ENCODE measurements around the gene RPL19. TPM values are rescaled to one million over a fixed set of nuclear protein-coding genes. Genes with fewer than 3 reads are reported as not detected.

The RPL19 gene
- total and polyA plus RNA-seq, 8 donors: 925 to 1,714 (median 1,229) TPM

GRCh38 chr17:39229274-39229913 is 29.3 kb downstream of the RPL19 start:
- Histone ChIP-seq H3K4me3 (no peak overlapping the region), H3K4me1 (peaks cover 0 to 7% (median 3%) of the 10 kb centered on the region in 3 donors), H3K36me3 (no peaks in the 10 kb centered on the region), H3K9me3 (no peaks in the 10 kb centered on the region), H3K27me3 (peaks cover 0 to 16% (median 4%) of the 10 kb centered on the region in 4 donors), H3K27ac (no peak overlapping the region)
- no peak for TF ChIP-seq CTCF (IDR thresholded peaks at IDR 0.05)
- 60 to 65% methylated on average over 11 of the region's 11 CpGs for WGBS, 2 donors
- ATAC-seq (peak in 1 of 4 donors; percentile 10), DNase-seq (no peak), FAIRE-seq (no peak)
- intact Hi-C loops (cut with DNase I): no loop called here

- TF ChIP-seq CTCF (IDR thresholded peaks at IDR 0.05): no peak
- no peak for FAIRE-seq
- WGBS, 2 donors: 50 to 52% methylated on average over 1 of the region's 1 CpG
- Histone ChIP-seq H3K9me3 (no peaks in the 10 kb centered on the region), H3K36me3 (no peaks in the 10 kb centered on the region), H3K4me1 (peaks cover 0 to 3% (median 2%) of the 10 kb centered on the region in 3 donors), H3K4me3 (no peak overlapping the region), H3K27ac (no peak overlapping the region), H3K27me3 (peaks cover 0 to 12% (median 2%) of the 10 kb centered on the region in 4 donors)
- DNase-seq: no peak
- no peak for ATAC-seq
- intact Hi-C loops (cut with DNase I): loop anchor here in 2 of 3 donors (10.0 kb wide), 1 partner anchor 256 kb away; no protein-coding TSS in a partner anchor
These were observed 30.3 kb downstream of the RPL19 start for GRCh38 chr17:39230361-39230760.

- no peak for TF ChIP-seq CTCF (IDR thresholded peaks at IDR 0.05)
- no peak overlapping the region for H3K4me3 ChIP-seq
- peaks cover 0 to 2% (median 0%) of the 10 kb centered on the region in 3 donors for H3K4me1 ChIP-seq
- FAIRE-seq (no peak), ATAC-seq (peak in 2 of 4 donors; percentile 14 to 24), DNase-seq (no peak)
- H3K9me3 ChIP-seq: no peaks in the 10 kb centered on the region
- H3K27me3 ChIP-seq: peaks cover 0 to 4% (median 0%) of the 10 kb centered on the region in 4 donors
- WGBS, 2 donors: 26 to 29% methylated on average over 10 of the region's 10 CpGs
- intact Hi-C loops (cut with DNase I): loop anchor here in 2 of 3 donors (10.0 kb wide), 1 partner anchor 256 kb away; no protein-coding TSS in a partner anchor
- no peaks in the 10 kb centered on the region for H3K36me3 ChIP-seq
- H3K27ac ChIP-seq: no peak overlapping the region
These were observed 31.0 kb downstream of the RPL19 start for GRCh38 chr17:39231091-39231561.

- peak; percentile 50 to 89 (median 80) for ATAC-seq
- no peak overlapping the region for H3K4me3 ChIP-seq
- DNase-seq: peak in 2 of 6 donors; percentile 67 to 73
- TF ChIP-seq CTCF (IDR thresholded peaks at IDR 0.05): peak; percentile 28 to 68 (median 41)
- intact Hi-C loops (cut with DNase I): loop anchor here in 2 of 3 donors (10.0 kb wide), 1 partner anchor 257 kb away; no protein-coding TSS in a partner anchor
- 9 to 10% methylated on average over 22 of the region's 22 CpGs for WGBS, 2 donors
- H3K9me3 ChIP-seq: no peaks in the 10 kb centered on the region
- FAIRE-seq: no peak
- H3K4me1 ChIP-seq: no peaks in the 10 kb centered on the region
- H3K36me3 ChIP-seq: no peaks in the 10 kb centered on the region
- peaks cover 0 to 3% (median 0%) of the 10 kb centered on the region in 4 donors for H3K27me3 ChIP-seq
- no peak overlapping the region for H3K27ac ChIP-seq
These were observed 31.8 kb downstream of the RPL19 start for GRCh38 chr17:39231591-39232551.
